Measurements from ENCODE around the gene LAMC3.

The LAMC3 gene

DNA sequence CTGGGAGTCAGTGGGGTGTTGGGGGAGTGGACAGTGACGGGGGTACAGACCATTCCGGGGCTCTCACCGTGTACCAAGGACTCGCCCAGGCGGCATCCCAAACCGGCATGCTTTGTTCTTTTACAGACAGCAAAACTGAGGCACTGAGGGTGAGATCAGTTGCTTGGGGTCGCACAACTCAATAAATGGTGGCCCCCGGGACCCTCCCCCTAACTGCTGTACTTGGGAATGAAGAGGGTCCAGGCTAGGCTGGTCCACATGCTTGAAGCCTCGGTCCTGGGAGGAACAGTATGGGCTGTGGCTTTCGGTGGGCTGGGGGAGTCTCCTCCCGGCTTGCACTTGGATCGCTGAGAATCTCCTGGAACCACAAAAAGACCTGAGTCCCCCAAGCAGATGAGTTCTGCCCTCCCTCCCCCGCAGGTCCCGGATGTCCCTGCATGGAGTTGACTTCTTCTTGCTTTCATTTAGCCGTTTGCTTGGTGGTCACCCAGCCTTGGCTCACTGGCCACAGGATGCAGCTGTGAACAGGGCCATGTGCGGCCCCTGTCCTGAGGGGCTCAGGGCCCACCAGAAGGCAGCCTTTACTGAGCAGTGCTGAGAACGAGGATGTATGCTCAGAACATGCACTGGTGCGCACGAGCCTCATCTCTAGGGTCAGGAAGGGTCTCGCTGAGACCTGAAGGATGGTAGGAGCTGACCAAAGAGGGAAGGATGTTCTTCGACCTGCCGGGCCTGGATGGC, 4.2 kb downstream of the LAMC3 start:
- no peak for DNase-seq

DNA sequence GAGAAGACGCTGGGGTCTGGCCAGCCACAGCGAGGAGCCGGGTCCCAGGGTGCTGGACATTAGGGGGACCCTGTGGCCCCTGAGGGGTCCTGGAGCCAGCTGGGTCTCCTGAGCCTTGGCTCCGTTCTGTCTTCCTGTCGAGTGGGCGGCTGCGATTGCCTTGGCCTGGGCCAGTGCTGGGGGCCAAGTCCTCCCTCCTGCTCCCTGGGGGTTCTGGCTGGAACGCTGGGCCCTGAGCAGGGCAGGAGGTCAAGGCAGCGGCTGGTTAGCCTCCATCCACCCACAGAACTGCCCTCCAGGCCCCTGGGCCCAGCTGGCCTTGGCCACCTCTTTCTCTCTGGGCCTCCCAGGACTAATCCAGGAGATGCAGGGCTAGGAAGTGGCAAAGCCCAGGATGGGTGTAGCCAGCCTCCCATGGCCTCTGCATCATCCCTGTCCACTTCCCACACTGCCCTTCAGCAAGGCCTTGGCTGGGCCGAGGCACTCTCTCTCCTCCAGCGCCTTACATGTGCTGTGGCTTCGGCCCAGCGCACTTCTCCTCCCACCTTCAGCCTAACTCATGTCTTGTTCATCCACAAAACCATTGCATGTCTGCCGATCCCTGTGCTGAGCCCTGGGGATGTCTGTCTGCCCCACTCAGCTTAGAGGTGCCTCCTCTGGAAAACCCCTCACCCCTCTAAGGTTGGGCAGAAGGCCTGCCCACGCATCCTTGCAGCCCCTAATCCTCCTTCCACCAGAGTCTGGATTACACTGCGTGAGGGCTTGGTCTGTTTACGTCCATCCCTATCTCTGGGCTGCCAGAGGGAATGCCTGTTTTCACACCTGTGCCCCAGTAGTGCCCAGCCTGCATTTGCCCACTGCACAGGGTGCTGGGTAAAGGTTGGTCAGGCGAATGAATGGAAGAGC, 5.0 kb downstream of the LAMC3 start:
- DNase-seq: no peak

DNA sequence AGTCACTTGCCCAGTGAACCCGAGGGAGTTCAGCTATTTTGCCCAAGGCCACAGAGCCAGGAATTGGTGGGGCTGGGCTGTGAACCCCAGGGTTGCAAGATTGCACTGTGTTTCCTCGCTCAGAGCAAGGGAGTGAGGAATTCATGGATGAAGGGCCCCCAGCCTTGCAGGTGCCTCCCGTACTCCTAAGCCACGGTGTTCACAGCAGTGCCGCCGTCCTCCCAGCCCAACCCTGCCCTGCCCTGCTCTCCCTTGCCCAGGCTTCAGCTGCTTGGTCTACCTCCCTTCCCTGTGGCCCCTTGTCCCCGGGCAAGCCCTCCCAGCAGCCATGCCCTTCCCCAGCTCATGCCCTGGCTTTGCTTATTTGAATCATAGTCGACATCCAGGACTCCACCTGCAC, 6.1 kb downstream of the LAMC3 start:
- no peak for DNase-seq

- DNase-seq: no peak
Measured at GRCh38 chr9:131015876-131016397, 7.0 kb downstream of the LAMC3 start.

DNA sequence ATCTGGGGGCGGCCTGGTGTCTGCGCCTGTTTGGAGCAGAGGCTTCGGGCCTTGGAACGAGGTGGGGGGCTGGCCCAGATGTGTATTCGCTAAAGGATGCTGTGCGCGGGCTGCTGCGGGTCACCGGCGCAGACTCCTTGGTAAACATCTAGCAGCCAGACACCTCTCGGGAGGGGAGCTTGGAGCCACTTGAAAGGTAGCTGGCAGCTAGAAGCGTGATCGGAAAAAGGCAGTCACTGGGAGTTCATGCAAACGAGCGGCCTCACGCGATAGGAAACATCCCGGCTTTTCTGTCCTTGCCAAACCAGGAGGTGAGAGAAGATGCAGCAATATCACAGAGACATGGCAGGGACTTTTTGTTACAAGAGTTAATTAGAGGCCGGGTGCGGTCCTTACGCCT, 8.1 kb downstream of the LAMC3 start:
- no peak for DNase-seq

GRCh38 chr9:131018621-131019020, 9.6 kb downstream of the LAMC3 start:
- DNase-seq: no peak

DNA sequence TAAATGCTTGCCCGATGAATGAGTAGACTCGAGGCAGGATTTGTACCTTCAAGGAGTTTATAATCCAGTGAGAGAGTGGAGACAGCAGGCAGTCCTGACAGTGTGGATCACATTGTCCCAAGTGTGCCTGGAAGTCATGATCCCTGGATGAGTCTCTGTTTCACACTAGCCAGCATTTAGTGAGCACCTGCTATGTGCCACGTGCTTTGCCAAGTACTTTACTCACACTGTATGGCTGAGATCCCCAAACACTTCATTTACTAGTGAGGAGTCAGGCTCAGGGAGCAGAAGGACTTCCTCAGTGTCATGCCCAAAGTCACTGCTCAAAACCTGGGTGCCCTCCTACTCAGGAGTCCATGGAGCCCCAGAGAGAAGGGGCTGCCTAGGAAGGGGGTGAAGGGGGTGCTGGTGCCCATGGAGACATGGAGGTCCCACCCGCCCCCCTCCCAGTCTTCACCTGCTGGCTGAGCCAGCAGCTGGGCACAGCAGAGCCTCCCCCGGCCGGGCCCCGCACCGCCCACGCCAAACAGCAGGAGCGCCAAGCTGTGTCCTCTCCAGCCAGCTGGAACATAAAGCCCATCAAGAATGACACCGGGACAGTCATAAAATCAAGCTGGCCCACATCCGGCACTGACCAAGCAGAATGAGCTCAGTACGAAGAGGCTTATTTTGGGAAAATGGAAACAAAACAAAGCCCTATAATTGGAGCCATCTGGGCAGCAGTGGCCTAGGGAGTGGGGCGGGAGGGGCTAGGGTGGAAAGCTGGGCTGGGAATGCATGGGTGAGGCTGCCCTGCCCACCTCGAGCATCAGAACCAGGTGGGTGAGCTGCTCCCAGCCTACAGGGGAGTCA, 10.6 kb downstream of the LAMC3 start:
- DNase-seq: no peak

GRCh38 chr9:131020388-131020787, 11.4 kb downstream of the LAMC3 start:
- DNase-seq: no peak

GRCh38 chr9:131020862-131021261, 11.9 kb downstream of the LAMC3 start:
- no peak for DNase-seq

DNA sequence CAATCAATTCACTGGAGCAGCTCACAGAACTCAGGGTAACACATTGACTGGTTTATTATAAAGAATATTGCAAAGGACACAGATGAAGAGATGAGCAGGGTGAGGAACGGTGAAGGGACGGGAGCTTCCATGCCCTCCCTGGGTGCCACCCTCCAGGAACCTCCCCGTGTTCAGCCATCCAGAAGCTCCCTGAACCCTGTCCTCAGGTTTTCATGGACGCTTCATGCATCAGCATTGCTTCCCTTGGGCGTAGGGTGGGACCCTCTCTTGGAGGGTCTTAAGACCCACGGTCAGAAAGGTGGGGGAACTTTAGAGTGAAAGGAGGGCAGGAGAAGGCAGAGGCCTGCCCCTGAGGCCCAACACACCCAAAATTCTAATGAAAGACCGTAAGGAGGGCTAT, 12.8 kb downstream of the LAMC3 start:
- no peak for DNase-seq

- no peak for DNase-seq
Measured at GRCh38 chr9:131024978-131025868, 16.2 kb downstream of the LAMC3 start.

DNA sequence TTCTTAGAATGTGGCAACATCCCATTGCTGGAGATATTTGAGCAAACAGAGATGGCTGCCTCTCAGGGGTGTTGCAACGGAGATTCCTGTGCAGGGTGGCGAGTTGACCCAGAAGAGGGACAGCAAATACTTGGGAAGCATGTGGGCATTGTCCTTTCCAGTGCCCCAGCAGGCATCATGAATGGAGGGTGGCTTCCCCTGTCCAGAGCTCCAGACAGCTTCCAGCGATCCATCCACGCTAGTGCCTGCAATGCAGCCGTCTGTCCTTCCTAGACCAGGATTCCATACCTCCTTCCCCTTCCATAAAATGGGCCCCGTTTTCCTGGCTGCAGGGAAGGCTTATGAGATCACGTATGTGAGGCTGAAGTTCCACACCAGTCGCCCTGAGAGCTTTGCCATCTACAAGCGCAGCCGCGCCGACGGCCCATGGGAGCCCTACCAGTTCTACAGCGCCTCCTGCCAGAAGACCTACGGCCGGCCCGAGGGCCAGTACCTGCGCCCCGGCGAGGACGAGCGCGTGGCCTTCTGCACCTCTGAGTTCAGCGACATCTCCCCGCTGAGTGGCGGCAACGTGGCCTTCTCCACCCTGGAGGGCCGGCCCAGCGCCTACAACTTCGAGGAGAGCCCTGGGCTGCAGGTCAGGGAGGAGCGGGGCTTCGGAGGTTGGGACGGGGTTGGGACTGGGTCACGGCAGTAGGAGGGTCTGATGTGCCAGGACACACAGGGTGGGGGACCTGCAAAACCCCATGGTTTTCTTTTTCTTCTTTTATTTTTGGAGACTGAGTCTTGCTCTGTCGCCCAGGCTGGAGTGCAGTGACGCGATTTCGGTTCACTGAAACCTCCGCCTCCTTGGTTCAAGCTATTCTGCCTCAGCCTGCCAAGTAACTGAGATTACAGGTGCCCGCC, 17.2 kb downstream of the LAMC3 start:
- no peak for DNase-seq

DNA sequence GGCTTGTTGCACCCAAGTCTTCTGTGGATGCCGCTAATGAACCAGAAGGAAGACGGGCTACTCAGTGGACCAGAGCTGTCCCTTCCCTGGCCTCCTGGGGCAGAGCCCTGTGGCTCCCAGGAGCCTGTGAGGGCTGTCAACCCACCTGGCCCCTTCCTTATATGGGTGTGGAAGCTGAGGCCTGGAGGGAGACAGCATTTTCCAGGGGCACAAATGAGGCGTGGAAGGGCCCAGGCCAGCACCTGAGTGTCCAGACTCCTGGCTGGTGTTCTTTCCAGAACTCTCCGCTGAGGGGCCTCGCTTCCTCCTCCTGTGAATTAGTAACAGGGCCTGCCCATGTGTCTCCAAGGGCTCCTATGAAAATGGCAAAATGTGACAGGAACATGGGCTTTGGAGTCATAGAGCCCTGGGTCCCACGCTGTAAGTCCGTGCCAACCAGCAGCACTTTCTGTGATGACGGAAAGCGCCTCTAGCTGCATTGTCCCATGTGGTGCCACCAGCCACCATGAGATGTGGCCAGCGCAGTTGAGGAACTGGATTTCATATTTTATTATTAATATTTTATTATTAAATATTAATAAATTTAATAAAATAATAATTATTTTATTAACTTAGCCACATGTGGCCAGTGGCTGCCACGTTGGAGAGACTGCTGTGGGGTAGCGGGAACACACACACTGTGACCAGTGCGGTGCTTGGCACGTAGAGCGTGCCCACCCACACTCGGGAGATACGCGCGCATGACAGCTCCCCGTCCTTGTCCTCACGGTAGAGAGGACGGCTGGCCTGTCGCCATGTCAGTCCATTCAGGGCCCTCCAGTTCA, 18.3 kb downstream of the LAMC3 start:
- no peak for DNase-seq

GRCh38 chr9:131027872-131028179, 18.9 kb downstream of the LAMC3 start:
- no peak for DNase-seq

DNA sequence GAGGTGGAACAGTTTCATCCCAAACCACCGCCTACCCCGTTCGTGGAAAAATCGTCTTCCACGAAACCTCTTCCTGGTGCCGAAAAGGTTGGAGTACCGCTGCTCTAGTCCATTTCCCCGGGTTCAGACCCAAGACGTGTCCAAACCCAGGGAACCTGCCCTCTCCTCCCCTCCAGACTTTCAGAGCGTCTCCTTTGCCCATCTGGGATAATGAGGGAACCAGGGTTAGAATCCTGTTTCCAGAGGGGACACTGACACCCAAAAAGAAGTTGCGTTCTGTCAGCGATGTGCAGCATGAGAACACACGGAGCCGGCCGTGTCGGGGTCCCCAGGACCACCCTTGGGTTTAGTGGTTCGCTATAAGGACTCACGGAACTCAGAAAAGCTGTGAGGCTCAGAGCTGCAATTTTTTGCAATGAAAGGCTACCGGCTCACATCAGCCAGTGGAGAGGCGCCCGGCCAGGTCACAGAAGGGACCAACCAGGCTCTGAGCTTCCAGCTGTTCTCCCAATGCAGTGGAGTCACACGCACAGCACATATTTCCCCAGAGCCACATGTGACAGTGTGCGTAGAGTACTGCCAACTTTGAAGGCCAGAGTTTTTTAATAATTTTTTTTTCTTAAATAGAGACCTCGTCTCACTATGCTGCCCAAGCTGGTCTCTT, 19.4 kb downstream of the LAMC3 start:
- no peak for DNase-seq

DNA sequence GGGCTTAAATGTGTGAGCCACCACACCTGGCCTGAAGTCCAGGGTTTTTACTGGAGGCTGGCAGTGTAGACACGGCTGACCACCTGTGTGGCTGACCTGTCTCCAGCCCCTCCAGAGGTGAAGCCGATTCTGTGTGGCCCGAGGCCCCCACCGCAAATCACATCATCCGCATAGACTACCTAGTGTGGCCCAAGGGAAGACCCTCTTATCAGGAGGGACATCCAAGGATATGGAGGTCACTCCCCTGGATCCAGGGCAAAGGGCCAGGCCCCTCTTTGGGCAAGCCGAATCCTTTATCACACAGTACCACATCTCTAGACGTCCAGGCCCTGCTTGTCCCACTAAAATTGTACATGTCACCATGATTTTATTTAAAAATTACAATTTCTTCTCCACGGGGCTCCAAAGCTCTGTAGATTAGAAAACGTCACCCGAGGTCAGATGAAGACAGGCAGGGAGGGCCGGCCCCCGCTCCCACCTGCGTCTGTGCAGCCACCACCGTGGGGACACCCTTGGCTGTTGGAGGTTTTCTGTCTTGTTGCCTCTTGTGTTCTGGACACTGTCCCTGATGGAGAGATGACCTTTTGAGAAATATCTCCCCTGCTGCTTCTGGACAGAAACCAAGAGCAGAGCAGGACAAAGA, 20.1 kb downstream of the LAMC3 start:
- DNase-seq: no peak

- no peak for DNase-seq
Measured at GRCh38 chr9:131029574-131029952, 20.6 kb downstream of the LAMC3 start.

DNA sequence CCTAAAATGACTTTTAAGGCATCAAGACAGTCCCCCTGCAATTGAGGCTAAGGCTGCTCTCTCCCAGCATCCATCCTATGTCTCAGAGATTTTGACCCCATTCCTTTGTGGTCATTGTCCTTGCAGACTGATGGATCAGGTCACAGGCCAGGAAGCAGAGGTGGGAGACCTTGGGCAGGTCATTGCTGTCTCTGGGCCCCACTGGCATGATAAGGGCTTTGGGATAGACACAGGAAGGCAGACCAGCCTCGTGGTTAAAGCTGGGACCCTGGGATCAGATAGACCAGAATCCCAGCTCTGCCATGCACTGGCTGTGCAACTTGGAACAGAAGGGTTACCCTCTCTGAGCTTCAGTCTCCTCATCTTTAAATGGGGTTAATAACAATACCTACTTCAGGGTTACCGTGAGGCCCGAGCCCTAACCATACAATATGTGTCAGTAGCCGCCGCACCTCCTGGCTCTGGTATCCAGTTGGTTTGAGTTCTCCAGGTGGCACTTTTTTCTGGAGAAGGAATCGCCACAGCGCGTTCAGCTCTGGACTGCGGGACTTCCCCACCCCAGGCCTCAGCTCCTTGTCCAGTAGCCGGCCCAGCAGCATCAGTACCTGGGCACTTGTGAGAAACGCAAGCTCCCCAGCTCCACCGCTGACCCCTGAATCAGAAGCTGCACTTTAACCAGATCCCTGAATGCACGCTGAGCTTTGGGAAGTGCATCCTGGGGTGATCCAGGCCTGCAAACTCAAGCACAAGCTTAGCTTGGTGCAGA, 21.4 kb downstream of the LAMC3 start:
- no peak for DNase-seq
